Stimulated activated CD8-positive, alpha-beta memory T cell treated with anti-CD3 and anti-CD28 coated beads, Interleukin-4, amount 100 ng/mL, for 24 hours (primary cell): ENCODE results near the gene LTBP1.

Source experiments
- DNase-seq: peaks from one replicate; pipeline ENCODE4 v3.0.0-alpha.2; 2020; ENCODE audit warnings: low read depth

LTBP1 gene

GRCh38 chr2:33081691-33082090 is 134.9 kb downstream of the LTBP1 start:
- no peak for DNase-seq

- DNase-seq: no peak
These were observed 137.1 kb downstream of the LTBP1 start for GRCh38 chr2:33083699-33084387.

GRCh38 chr2:33084433-33084832 is 137.7 kb downstream of the LTBP1 start:
- DNase-seq: no peak

- no peak for DNase-seq
These were observed 138.9 kb downstream of the LTBP1 start for GRCh38 chr2:33085646-33086045.

GRCh38 chr2:33086400-33087015 is 139.8 kb downstream of the LTBP1 start:
- no peak for DNase-seq

GRCh38 chr2:33090553-33091134 is 143.9 kb downstream of the LTBP1 start:
- DNase-seq: no peak

- DNase-seq: no peak
These were observed 144.9 kb downstream of the LTBP1 start for GRCh38 chr2:33091541-33092123.

GRCh38 chr2:33093283-33093993 is 146.7 kb downstream of the LTBP1 start:
- DNase-seq: no peak

GRCh38 chr2:33094303-33094702 is 147.6 kb downstream of the LTBP1 start:
- no peak for DNase-seq

GRCh38 chr2:33099989-33100388 is 153.2 kb downstream of the LTBP1 start:
- DNase-seq: no peak

- no peak for DNase-seq
These were observed 154.2 kb downstream of the LTBP1 start for GRCh38 chr2:33100921-33101320.

GRCh38 chr2:33104052-33104623 is 157.4 kb downstream of the LTBP1 start:
- no peak for DNase-seq

GRCh38 chr2:33104726-33105125 is 158.0 kb downstream of the LTBP1 start:
- no peak for DNase-seq

- DNase-seq: no peak
These were observed 159.4 kb downstream of the LTBP1 start for GRCh38 chr2:33106115-33106514.

GRCh38 chr2:33107690-33108482 is 161.1 kb downstream of the LTBP1 start:
- no peak for DNase-seq

GRCh38 chr2:33108483-33109443 is 162.0 kb downstream of the LTBP1 start:
- no peak for DNase-seq

GRCh38 chr2:33110461-33110860 is 163.7 kb downstream of the LTBP1 start:
- DNase-seq: no peak

- no peak for DNase-seq
These were observed 164.3 kb downstream of the LTBP1 start for GRCh38 chr2:33111002-33111446.

- DNase-seq: no peak
These were observed 168.4 kb downstream of the LTBP1 start for GRCh38 chr2:33115196-33115595.

GRCh38 chr2:33115728-33116127 is 169.0 kb downstream of the LTBP1 start:
- no peak for DNase-seq
